Hepatocyte (in vitro differentiated cells): ENCODE measurements around the gene PLEKHB2. TPM values are rescaled to one million over a fixed set of nuclear protein-coding genes. Genes with fewer than 3 reads are reported as not detected.

Experiments
- polyA plus RNA-seq: library from polyadenylated mRNA; unstranded; fragments of >200 nt; fragmentation: Nextera tagmentation; extraction: Ambion mirVana; gene quantifications from 2 replicates; pipeline ENCODE4 v1.2.1, GENCODE V29; 2016
- small RNA-seq: library from RNA; depleted of rRNA; stranded (forward); fragments of <200 nt; gene quantifications from one replicate; pipeline ENCODE3, GENCODE V24; 2014
- total RNA-seq: library from RNA; depleted of rRNA; stranded (reverse); fragments of >200 nt; gene quantifications from 2 replicates; pipeline ENCODE4 v1.2.3, GENCODE V29; 2014

Gene PLEKHB2
- total and polyA plus RNA-seq, 2 experiments from 2014 or later = 54.0 to 90.4 TPM

Small RNA genes lying within 50 kb of the gene (small RNA-seq; reads per million reads assigned to genes)
- not detected for gene AC009477.1

Other genes with a start within 250 kb of the PLEKHB2 start
- 116 and 123 TPM in 2 replicates for gene FAM168B, start 11.9 kb upstream of the PLEKHB2 start, total RNA-seq
- 40.0 and 45.2 TPM in 2 replicates for gene FAM168B, start 11.9 kb upstream of the PLEKHB2 start, polyA plus RNA-seq
- gene POTEE, start 104.2 kb downstream of the PLEKHB2 start, total RNA-seq = 6.9 and 9.6 TPM in 2 replicates
- 2.5 and 2.9 TPM in 2 replicates for gene POTEE, start 104.2 kb downstream of the PLEKHB2 start, polyA plus RNA-seq